ENCODE results near the gene ZSWIM1.
"Not testable (repeated sequence)": the region's sequence is repeated elsewhere in the genome, so short reads cannot be mapped to it uniquely, and the experiment has no call there.

ZSWIM1 gene

GRCh38 chr20:45909817-45910669, 29.0 kb downstream of the ZSWIM1 start:
- DNase-seq, result no peak

GRCh38 chr20:45910670-45911485, 29.9 kb downstream of the ZSWIM1 start:
- DNase-seq, result peak; percentile 100

- peak; percentile 55 for DNase-seq
Observed at GRCh38 chr20:45911486-45912343, 30.7 kb downstream of the ZSWIM1 start, which contains the start of gene PLTP. TSS of gene PLTP (minus strand) at chr20:45912155. CDS start at chr20:45911452, 703 bp downstream.

DNA sequence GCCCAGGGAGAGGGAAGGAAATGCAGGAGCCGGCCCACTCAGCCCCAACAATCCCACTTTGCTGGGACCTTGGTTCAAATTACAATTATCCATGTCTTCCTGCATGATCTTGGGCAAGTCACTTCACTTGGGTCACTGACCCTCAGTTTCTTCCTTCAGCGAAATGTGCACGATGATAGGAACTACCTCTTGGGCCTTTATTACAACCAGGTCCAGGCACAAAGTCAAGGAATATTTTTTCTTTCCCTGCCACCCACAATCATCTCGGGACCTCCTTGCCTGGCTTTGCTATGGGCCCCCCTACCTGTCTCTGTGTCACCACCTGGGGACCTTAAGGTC, 31.3 kb downstream of the ZSWIM1 start:
- DNase-seq, result no peak

DNA sequence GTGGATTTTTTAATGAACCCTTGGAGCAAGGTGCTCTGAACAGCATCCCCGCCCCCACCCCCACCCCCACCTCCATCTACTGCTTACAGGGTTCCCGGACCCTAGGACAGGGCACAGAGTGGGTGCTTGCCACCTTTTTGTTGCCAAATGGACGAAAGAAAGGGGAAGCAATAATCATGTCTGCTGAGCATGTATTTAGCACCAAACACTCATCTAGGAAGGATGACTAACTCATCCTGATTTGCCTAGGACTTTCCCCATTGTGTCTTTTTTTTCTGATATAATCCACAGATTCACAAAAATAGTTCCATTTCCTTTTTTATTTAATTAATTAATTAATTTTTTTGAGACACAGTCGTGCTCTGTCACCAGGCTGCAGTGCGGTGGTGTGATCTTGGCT, 32.1 kb downstream of the ZSWIM1 start:
- no peak for DNase-seq

- DNase-seq, result no peak
Observed at GRCh38 chr20:45917790-45918141, 36.7 kb downstream of the ZSWIM1 start.

DNA sequence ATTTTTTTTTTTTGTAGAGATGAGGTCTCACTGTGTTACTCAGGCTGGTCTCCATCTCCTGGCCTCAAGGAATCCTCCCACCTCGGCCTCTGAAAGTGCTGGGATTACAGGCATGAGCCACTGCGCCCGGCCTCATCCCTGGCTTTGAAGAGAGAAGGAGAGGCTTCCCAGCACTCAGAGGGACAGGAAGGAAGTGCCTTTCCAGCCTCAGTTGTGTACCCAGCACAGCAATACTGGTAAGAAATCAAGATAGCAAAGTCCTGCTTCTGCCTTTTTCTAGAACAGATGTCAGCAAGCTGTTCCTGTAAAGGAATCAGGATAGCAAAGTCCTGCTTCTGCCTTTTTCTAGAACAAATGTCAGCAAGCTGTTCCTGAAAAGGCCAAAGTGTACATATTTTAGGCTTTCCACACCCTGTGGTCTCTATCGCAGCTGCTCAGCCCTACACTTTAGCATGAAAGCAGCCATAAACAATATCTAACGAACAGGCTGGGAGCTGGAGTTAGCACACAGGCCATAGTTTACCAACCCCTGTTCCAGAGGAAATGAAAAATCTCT, 37.2 kb downstream of the ZSWIM1 start:
- no peak for DNase-seq

DNA sequence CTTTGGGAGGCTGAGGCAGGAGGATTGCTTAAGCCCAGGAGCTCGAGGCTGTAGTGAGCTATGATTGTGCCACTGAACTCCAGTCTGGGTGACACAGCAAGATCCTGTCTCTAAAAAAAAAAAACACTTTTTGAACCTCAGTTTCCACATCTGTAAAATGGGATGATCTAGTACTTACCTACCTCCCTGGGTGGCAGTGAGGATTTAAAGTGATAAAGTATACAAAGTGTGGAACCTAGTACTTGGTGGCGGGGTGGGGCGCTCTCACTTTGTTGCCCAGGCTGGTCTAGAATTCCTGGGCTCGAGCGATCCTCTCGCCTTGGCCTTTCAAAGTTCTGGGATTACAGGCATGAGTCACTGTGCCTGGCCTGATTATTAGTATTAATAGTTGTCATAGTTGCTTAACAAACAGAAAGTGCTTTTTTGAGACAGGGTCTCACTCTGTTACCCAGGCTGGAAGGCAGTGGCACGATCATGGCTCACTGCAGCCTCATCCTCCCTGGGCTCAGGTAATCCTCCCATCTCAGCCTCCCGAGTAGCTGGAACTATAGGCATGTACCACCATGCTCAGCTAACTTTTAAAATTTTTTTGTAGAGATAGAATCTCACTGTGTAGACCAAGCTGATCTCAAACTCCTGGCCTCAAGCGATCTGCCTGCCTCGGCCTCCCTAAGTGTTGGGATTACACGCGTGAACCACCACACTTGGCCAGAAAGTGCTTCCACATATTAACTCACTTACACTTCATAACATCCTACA, 37.9 kb downstream of the ZSWIM1 start:
- no peak for DNase-seq

DNA sequence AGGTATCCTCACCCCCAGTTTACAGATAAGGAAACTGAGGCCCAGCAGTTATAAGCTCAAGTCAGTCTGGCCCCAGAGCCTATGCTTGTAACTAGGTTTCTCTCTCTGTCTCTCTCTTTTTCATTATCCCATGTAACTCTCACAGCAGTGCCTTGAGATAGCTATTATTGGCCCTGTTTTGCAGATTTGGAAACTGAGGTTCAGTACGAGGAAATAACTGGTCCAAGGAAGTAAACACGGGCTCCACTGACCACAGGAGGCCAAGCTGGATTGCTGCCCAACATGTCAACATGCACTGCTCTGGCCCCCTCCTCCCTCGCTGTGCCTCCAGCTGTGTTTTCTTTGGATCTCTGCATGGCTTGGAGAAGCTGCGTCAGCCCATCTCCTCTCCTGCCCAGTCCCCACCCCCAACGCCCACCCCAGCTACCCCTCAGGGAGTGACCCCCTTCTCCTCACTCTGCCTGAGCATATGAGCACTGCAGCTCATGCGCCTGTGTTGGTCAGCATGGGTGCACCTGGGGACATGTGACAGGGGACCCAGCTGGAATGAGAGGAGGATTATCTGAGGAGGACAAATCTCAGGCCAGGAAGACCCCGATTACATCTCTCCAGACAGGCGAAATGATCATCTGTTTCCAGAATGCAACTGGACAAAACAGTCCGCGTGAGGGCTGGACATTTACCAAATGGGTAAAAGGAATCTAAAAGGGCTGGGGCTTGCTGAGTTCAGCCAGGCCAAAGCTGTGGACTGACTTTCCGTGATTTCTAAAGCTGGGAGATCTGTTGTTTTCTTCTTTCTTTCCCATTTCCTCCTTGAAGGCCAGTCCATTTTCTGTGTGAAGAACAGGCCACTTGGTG, 38.7 kb downstream of the ZSWIM1 start:
- no peak for DNase-seq

- DNase-seq, result no peak
Observed at GRCh38 chr20:45920462-45921336, 39.7 kb downstream of the ZSWIM1 start.

DNA sequence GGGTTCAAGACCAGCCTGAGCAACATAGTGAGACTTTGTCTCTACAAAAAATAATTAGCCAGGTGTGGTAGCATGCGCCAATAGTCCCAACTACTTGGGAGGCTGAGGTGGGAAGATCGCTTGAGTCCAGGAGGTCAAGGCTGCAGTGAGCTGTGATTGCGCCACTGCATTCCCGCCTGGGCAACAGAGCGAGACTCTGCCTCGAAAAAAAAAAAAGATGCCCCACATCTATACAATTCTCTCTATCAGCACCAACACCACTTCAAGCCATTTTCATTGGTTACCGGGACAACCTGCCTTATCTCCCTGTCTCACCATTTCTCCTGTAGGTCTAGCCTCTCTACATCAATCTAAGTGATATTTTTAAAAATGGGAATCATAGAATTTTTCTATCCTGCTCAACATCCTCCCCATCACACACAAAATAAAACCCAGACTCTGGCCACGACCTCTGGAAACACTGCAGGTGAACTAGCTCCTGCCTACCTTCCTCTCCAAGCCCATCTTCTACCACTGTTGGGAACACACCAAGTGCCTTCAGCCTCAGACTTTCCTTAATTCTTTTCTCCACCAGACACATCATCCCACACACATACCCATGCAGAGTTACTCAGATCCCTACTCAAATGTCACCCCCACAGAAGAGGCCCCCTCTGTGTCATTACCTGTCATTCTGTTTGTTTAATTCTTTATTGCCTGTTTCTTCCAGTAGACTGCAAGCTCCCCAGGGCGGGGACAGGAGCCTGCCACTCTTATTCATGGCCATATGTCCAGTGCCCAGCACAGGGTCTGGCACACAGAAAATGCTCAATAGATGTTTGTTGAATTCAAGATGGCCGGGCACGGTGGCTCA, 40.5 kb downstream of the ZSWIM1 start:
- DNase-seq, result no peak

DNA sequence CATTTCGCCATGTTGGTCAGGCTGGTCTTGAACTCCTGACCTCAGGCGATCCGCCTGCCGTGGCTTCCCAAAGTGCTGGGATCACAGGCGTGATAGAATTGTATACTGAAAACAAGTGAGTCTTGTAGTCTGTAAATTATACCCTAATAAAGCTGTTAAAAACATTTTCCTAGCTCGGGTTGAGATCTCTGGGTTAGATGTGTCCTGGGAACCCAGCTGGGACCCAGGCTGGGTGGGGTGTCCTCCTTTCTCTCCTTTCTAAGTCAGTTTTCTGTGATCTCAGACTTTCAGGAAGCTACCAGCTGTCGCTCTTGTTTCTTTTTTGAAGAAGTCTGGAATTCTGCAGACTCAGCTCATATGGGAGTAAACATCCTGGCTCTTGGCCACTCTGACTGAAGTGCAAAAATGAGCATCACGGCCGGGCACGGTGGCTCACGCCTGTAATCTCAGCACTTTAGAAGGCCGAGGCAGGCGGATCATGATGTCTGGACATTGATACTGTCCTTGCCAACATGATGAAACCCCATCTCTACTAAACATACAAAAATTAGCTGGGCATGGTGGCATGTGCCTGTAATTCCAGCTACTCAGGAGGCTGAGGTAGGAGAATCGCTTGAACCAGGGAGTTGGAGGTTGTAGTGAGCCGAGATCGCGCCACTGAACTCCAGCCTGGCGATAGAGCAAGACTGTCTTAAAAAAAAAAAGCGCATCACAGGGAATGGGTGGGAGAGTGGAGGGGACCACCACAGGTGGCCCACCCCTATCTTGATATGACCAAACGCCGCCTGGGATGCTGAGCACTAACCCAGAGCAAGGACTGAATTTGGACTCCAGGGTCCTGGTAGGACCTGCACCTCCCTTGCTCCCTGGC, 43.6 kb downstream of the ZSWIM1 start:
- no peak for DNase-seq

DNA sequence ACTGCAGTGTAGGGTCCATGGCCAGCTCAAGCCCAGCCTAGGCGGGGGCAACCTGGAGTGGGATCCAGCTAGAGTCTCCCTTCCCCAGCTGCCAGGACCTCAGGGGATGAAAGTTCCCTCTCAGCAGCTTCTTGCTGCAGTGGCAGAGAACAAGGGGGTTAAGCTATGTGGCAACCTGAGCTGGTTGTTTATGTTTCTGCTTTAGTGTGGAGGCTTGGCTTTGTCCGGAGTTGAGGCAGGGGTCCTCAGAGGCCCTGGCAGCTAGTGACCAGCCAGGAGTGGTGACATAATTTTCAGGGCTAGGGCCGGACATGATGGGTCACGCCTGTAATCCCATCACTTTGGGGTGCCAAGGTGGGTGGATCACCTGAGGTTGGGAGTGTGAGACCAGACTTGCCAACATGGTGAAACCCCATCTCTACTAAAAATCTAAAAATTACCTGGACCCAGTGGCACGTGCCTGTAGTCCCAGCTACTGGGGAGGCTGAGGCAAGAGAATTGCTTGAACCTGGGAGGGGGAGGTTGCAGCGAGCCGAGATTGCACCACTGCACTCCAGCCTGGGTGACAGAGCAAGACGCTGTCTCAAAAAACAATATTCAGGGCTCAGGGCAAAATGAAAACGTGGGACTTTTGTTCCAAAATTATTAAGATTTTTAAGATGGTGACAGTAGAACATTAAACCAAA, 44.9 kb downstream of the ZSWIM1 start:
- DNase-seq, result no peak

DNA sequence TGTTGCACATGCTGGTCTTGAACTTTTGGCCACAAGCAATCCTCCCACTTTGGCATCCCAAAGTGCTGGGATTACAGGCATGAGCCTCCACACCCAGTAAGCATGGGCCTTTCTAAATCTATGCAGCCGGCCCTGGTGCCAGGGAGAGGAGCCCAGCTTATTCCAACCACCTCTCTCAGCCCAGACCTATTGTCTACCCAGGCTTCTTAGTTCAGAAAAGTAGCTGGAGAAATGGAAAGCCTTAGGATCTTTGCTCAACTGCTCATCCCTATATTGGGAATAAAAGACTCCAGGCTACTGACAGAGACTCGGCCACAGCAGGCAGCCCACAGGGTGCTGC, 45.7 kb downstream of the ZSWIM1 start:
- DNase-seq, result no peak

- DNase-seq, result no peak
Observed at GRCh38 chr20:45927071-45927878, 46.2 kb downstream of the ZSWIM1 start.

- not testable (repeated sequence) for DNase-seq
Observed at GRCh38 chr20:45931680-45932079, 50.7 kb downstream of the ZSWIM1 start.

Data from GDM1 (cell line).